DND-41 (cell line): ENCODE results near the gene LSM4.
"Not testable (repeated sequence)": the region's sequence is repeated elsewhere in the genome, so short reads cannot be mapped to it uniquely, and the experiment has no call there.

Experiments
- ATAC-seq: fragments of 200-7000 bp; cut with Tn5 transposase; 3 replicates; pipeline ENCODE4 v1.9.1; 2021; ENCODE audit warnings: low read depth; ENCODE audit not compliant: insufficient read depth
- DNase-seq: peaks from one replicate; pipeline ENCODE4 v3.0.0-alpha.2; 2020
- H2AFZ ChIP-seq: 2 replicates; pipeline ENCODE4 v1.6.0; 2012; ENCODE audit warnings: low read depth, low read length
- H3K27ac ChIP-seq: 2 replicates; pipeline ENCODE4 v1.5.1; 2012; ENCODE audit warnings: low read length, inconsistent platforms
- H3K27me3 ChIP-seq: fragments of 200-600 bp; sonication (generic); 2 replicates; pipeline ENCODE4 v1.6.0; 2012; ENCODE audit warnings: low read length, mild to moderate bottlenecking, inconsistent platforms; ENCODE audit not compliant: insufficient read depth, poor library complexity
- H3K36me3 ChIP-seq: 2 replicates; pipeline ENCODE4 v1.5.1; 2012; ENCODE audit warnings: low read length, inconsistent platforms; ENCODE audit not compliant: insufficient read depth
- H3K4me1 ChIP-seq: 2 replicates; pipeline ENCODE4 v1.5.1; 2012; ENCODE audit warnings: mild to moderate bottlenecking, low read length; ENCODE audit not compliant: insufficient read depth
- H3K4me2 ChIP-seq: 2 replicates; pipeline ENCODE4 v1.6.0; 2012; ENCODE audit warnings: mild to moderate bottlenecking, moderate library complexity, low read length, inconsistent platforms; ENCODE audit not compliant: insufficient read depth
- H3K4me3 ChIP-seq, 2 experiments: fragments of 200-600 bp in 1 of 2; shearing (Covaris generic) in 1 of 2; 2 replicates each; pipeline ENCODE4 v1.5.1; 2012 to 2016; ENCODE audit warnings: inconsistent platforms in 2 of 2, low read length in 2 of 2, mild to moderate bottlenecking in 2 of 2, low read depth in 1 of 2, moderate library complexity in 1 of 2
- H3K79me2 ChIP-seq: 2 replicates; pipeline ENCODE4 v1.6.0; 2012; ENCODE audit warnings: low read length, inconsistent platforms; ENCODE audit not compliant: insufficient read depth
- H3K9ac ChIP-seq: 2 replicates; pipeline ENCODE4 v1.6.0; 2012; ENCODE audit warnings: low read depth, mild to moderate bottlenecking, inconsistent platforms, low read length, moderate library complexity
- H3K9me3 ChIP-seq: 2 replicates; pipeline ENCODE4 v1.5.1; 2012; ENCODE audit warnings: low read length, moderate library complexity, mild to moderate bottlenecking, inconsistent platforms; ENCODE audit not compliant: insufficient read depth, severe bottlenecking
- H4K20me1 ChIP-seq: 2 replicates; pipeline ENCODE4 v1.6.0; 2012; ENCODE audit warnings: low read length; ENCODE audit not compliant: insufficient read depth
- EZH2 ChIP-seq: IDR thresholded peaks from 3 replicates; pipeline ENCODE4 v1.6.1; 2012; ENCODE audit warnings: borderline replicate concordance, low read depth, mild to moderate bottlenecking, moderate library complexity, low read length, inconsistent platforms; ENCODE audit not compliant: severe bottlenecking
- TF ChIP-seq, protein P1 (sequence below): IDR thresholded peaks from 2 replicates; pipeline ENCODE4 v1.5.1; 2012; ENCODE audit warnings: borderline replicate concordance, low read length, moderate library complexity, mild to moderate bottlenecking; ENCODE audit not compliant: poor library complexity, severe bottlenecking; ENCODE audit errors: extremely low read depth

Gene LSM4

GRCh38 chr19:18361646-18362045 is 38.8 kb upstream of the LSM4 start:
- no peaks in the 10 kb centered on the region for H3K4me1 ChIP-seq
- H3K79me2 ChIP-seq = no peaks in the 10 kb centered on the region
- no peak for TF ChIP-seq EZH2
- TF ChIP-seq, protein P1, sequence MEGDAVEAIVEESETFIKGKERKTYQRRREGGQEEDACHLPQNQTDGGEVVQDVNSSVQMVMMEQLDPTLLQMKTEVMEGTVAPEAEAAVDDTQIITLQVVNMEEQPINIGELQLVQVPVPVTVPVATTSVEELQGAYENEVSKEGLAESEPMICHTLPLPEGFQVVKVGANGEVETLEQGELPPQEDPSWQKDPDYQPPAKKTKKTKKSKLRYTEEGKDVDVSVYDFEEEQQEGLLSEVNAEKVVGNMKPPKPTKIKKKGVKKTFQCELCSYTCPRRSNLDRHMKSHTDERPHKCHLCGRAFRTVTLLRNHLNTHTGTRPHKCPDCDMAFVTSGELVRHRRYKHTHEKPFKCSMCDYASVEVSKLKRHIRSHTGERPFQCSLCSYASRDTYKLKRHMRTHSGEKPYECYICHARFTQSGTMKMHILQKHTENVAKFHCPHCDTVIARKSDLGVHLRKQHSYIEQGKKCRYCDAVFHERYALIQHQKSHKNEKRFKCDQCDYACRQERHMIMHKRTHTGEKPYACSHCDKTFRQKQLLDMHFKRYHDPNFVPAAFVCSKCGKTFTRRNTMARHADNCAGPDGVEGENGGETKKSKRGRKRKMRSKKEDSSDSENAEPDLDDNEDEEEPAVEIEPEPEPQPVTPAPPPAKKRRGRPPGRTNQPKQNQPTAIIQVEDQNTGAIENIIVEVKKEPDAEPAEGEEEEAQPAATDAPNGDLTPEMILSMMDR = no peak
- H3K36me3 ChIP-seq = no peaks in the 10 kb centered on the region
- ATAC-seq = no peak
- H4K20me1 ChIP-seq = no peaks in the 10 kb centered on the region
- H2AFZ ChIP-seq = no peak overlapping the region
- H3K9ac ChIP-seq = no peak overlapping the region
- H3K4me2 ChIP-seq = no peak overlapping the region
- DNase-seq = no peak
- H3K9me3 ChIP-seq = no peaks in the 10 kb centered on the region
- no peaks in the 10 kb centered on the region for H3K27me3 ChIP-seq
- no peak overlapping the region for H3K27ac ChIP-seq
- H3K4me3 ChIP-seq = no peak overlapping the region

- no peaks in the 10 kb centered on the region for H4K20me1 ChIP-seq
- no peak for DNase-seq
- H3K79me2 ChIP-seq = no peaks in the 10 kb centered on the region
- no peak overlapping the region for H3K4me2 ChIP-seq
- no peak for ATAC-seq
- TF ChIP-seq EZH2 = no peak
- TF ChIP-seq, protein P1 = no peak
- no peaks in the 10 kb centered on the region for H3K27me3 ChIP-seq
- H3K36me3 ChIP-seq = no peaks in the 10 kb centered on the region
- no peak overlapping the region for H2AFZ ChIP-seq
- no peaks in the 10 kb centered on the region for H3K4me1 ChIP-seq
- no peaks in the 10 kb centered on the region for H3K9me3 ChIP-seq
- no peak overlapping the region for H3K27ac ChIP-seq
- no peak overlapping the region for H3K9ac ChIP-seq
- H3K4me3 ChIP-seq = no peak overlapping the region
Measured at GRCh38 chr19:18357041-18357440, 34.2 kb upstream of the LSM4 start.

GRCh38 chr19:18354743-18355142 is 31.9 kb upstream of the LSM4 start:
- DNase-seq, H3K27me3 ChIP-seq, H3K4me3 ChIP-seq, H3K9ac ChIP-seq, H3K79me2 ChIP-seq, H3K36me3 ChIP-seq, H3K4me2 ChIP-seq, H3K9me3 ChIP-seq, H4K20me1 ChIP-seq, ATAC-seq, H3K4me1 ChIP-seq, H3K27ac ChIP-seq, H2AFZ ChIP-seq: not testable (repeated sequence)

DNA sequence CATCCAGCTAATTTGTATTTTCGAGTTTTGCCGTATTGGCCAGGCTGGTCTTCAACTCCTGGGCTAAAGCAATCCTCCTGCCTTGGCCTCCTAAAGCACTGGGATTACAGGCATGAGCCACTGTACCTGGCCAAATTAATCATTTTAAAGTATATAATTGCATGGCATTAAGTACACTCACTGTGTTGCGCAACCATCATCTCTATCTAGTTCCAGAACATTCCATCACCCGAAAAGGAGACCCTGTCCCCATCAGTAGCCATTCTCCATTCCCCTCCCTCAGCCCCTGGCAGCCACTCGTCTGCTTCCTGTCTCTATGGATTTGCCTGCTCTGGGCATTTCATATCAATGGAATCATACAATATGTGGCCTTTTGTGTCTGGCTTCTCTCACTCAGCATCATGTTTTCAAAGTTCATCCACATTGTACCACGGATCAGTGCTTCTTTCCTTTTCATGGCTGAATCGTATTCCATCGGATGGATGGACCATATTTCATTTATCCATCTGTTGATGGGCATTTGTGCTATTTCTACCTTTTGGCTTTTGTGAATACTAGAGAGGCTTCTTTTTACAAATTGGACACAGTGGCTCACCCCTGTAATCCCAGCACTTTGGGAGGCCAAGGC is 30.6 kb upstream of the LSM4 start:
- no peak for TF ChIP-seq EZH2
- TF ChIP-seq, protein P1 = no peak
- DNase-seq (no peak), ATAC-seq (no peak)
- Histone ChIP-seq H3K9me3 (no peaks in the 10 kb centered on the region), H4K20me1 (no peaks in the 10 kb centered on the region), H3K79me2 (no peaks in the 10 kb centered on the region), H2AFZ (no peak overlapping the region), H3K36me3 (no peaks in the 10 kb centered on the region), H3K4me1 (no peaks in the 10 kb centered on the region), H3K4me2 (no peak overlapping the region), H3K27me3 (no peaks in the 10 kb centered on the region), H3K27ac (no peak overlapping the region), H3K4me3 (no peak overlapping the region), H3K9ac (no peak overlapping the region)
